KMS-11 (cell line): ENCODE data around the gene PKD2L1.

Experiments
- H2AFZ ChIP-seq: fragments of 200-600 bp; sonication (generic); 2 replicates; pipeline ENCODE4 v1.6.1; 2016; ENCODE audit warnings: antibody characterized with exemption, mixed run types, low read depth
- H3K27ac ChIP-seq: fragments of 200-600 bp; sonication (generic); 2 replicates; pipeline ENCODE4 v1.6.1; 2016; ENCODE audit warnings: mild to moderate bottlenecking, mixed run types
- H3K27me3 ChIP-seq: fragments of 200-600 bp; sonication (generic); 2 replicates; pipeline ENCODE4 v1.6.1; 2017; ENCODE audit warnings: mild to moderate bottlenecking, low read depth, mixed run types, moderate library complexity; ENCODE audit not compliant: insufficient read depth
- H3K36me3 ChIP-seq: fragments of 200-600 bp; sonication (generic); 2 replicates; pipeline ENCODE4 v1.6.1; 2017; ENCODE audit warnings: mild to moderate bottlenecking, mixed run types; ENCODE audit not compliant: insufficient read depth
- H3K4me1 ChIP-seq: fragments of 200-600 bp; sonication (generic); 2 replicates; pipeline ENCODE4 v1.6.1; 2016; ENCODE audit warnings: mild to moderate bottlenecking, low read depth, mixed run types; ENCODE audit not compliant: poor library complexity, severe bottlenecking
- H3K4me2 ChIP-seq: fragments of 200-600 bp; sonication (generic); 2 replicates; pipeline ENCODE4 v1.7.0; 2016; ENCODE audit warnings: mild to moderate bottlenecking, mixed run types
- H3K4me3 ChIP-seq: fragments of 200-600 bp; sonication (generic); IDR thresholded peaks from 2 replicates; pipeline ENCODE4 v1.6.1; 2017; ENCODE audit warnings: low read depth, low read length, mixed read lengths; ENCODE audit not compliant: insufficient read depth
- H3K79me2 ChIP-seq: fragments of 200-600 bp; sonication (generic); 2 replicates; pipeline ENCODE4 v1.6.1; 2016; ENCODE audit warnings: low read depth, mixed run types; ENCODE audit not compliant: insufficient read depth
- H3K9ac ChIP-seq: fragments of 200-600 bp; sonication (generic); 2 replicates; pipeline ENCODE4 v1.6.1; 2016; ENCODE audit warnings: mild to moderate bottlenecking, mixed run types
- H4K20me1 ChIP-seq: fragments of 200-600 bp; sonication (generic); 2 replicates; pipeline ENCODE4 v1.6.1; 2016; ENCODE audit warnings: mild to moderate bottlenecking, mixed run types; ENCODE audit not compliant: insufficient read depth
- TF ChIP-seq, protein P1 (sequence below): fragments of 200-600 bp; sonication (generic); conservative IDR thresholded peaks from 2 replicates; pipeline ENCODE4 v1.6.1; 2017; ENCODE audit warnings: low read depth, mild to moderate bottlenecking, antibody characterized with exemption, low read length, moderate library complexity, mixed read lengths

The PKD2L1 gene

DNA sequence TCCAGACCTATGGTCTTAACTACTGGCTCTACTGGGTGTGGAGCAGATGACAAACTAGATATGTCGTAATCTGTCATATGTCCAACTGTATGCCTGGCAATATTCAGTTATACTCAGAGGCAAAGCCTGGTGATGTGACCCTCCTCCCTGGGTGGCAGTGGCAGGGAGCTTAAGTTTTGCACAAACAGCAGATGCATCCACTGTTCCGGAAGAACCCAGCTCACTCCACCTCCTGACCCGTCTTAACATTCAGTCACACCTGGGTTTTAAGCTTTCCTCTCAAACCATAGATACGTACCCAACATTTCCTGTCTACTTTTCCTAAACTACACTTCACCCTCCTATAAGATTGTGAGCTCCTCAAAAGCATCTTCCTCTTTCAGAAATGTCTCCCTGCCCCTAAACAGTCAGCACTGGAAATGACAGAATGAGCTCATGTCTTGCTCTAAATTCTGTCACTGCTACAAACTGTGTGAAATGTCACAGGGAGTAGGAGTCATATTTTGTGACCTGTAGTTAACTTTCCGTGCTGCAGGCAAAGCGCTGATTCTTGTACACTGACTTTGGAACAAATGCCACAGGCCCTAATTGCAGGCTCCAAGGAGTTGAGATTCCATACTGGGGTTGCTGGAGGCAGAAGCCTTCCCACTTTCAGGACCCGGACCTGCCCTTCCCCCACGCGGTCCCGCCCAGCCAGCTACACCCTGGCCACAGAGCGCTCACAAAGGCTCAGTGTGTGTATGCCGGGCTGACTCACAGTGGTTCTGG lies 40.9 kb upstream of the PKD2L1 start:
- Histone ChIP-seq H3K9ac (peak overlapping the region; percentile 42), H4K20me1 (no peaks in the 10 kb centered on the region), H3K4me1 (peaks cover 63% of the 10 kb centered on the region), H3K27me3 (no peaks in the 10 kb centered on the region), H3K27ac (peak overlapping the region; percentile 81), H3K4me3 (no peak overlapping the region), H3K4me2 (peak overlapping the region; percentile 61), H3K36me3 (no peaks in the 10 kb centered on the region), H3K79me2 (peaks cover 14% of the 10 kb centered on the region; the same call in 1 of the 2 replicates), H2AFZ (peak overlapping the region; percentile 60)
- TF ChIP-seq, protein P1, sequence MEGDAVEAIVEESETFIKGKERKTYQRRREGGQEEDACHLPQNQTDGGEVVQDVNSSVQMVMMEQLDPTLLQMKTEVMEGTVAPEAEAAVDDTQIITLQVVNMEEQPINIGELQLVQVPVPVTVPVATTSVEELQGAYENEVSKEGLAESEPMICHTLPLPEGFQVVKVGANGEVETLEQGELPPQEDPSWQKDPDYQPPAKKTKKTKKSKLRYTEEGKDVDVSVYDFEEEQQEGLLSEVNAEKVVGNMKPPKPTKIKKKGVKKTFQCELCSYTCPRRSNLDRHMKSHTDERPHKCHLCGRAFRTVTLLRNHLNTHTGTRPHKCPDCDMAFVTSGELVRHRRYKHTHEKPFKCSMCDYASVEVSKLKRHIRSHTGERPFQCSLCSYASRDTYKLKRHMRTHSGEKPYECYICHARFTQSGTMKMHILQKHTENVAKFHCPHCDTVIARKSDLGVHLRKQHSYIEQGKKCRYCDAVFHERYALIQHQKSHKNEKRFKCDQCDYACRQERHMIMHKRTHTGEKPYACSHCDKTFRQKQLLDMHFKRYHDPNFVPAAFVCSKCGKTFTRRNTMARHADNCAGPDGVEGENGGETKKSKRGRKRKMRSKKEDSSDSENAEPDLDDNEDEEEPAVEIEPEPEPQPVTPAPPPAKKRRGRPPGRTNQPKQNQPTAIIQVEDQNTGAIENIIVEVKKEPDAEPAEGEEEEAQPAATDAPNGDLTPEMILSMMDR = no peak

DNA sequence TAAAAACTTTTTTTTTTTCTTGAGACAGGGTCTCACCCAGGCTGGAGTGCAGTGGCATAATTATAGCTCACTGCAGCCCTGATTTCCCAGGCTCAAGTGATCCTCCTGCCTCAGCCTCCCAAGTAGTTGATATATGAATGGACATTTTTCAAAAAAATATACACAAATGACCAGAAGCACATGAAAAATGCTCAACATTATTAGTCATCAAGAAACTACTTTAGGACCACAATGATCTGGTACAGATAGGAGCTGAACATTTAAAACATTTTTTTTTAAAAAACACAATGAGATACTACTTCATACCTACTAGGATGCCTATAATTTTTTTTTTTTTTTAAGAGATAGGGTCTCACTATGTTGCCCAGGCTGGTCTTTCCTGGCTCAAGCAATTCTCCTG lies 38.7 kb upstream of the PKD2L1 start:
- Histone ChIP-seq H3K36me3 (no peaks in the 10 kb centered on the region), H2AFZ (no peak overlapping the region), H3K27ac (no peak overlapping the region), H3K4me2 (no peak overlapping the region), H3K27me3 (no peaks in the 10 kb centered on the region), H4K20me1 (no peaks in the 10 kb centered on the region), H3K9ac (no peak overlapping the region), H3K4me1 (peaks cover 49% of the 10 kb centered on the region), H3K79me2 (no peaks in the 10 kb centered on the region), H3K4me3 (no peak overlapping the region)
- TF ChIP-seq, protein P1 = no peak

DNA sequence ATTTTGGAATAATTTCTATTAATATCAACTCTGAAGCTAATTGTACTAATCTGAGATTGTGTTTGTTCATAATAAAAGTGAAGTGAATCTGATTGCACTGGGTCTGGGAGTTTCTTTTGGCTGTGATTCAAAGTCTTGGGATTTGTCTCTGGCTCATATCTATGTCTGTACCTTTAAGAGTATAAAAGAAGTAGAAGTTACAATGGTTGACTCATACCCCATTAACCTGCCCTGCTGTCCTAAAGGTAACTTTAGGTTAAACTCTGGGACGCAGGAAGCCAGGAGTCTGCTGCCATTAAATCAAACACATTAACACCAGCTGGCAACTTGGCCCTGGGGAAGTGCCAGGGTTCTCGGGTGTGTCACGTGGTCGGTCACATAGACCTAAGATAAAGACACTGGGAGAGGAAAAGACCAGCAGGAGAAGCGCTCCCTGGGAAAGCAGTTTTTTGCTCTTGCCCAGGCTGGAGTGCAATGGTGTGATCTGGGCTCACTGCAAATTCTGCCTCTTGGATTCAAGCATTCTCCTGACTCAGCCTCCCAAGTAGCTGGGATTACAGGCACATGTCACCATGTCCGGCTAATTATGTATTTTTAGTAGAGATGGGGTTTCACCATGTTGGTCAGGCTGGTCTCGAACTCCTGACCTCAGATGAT lies 34.8 kb upstream of the PKD2L1 start:
- Histone ChIP-seq H3K36me3 (no peaks in the 10 kb centered on the region), H3K4me2 (no peak overlapping the region), H3K4me3 (no peak overlapping the region), H3K79me2 (no peaks in the 10 kb centered on the region), H4K20me1 (no peaks in the 10 kb centered on the region), H2AFZ (no peak overlapping the region), H3K4me1 (peaks cover 17% of the 10 kb centered on the region), H3K27me3 (no peaks in the 10 kb centered on the region), H3K27ac (no peak overlapping the region; the same call in 1 of the 2 replicates), H3K9ac (no peak overlapping the region)
- TF ChIP-seq, protein P1 = no peak

DNA sequence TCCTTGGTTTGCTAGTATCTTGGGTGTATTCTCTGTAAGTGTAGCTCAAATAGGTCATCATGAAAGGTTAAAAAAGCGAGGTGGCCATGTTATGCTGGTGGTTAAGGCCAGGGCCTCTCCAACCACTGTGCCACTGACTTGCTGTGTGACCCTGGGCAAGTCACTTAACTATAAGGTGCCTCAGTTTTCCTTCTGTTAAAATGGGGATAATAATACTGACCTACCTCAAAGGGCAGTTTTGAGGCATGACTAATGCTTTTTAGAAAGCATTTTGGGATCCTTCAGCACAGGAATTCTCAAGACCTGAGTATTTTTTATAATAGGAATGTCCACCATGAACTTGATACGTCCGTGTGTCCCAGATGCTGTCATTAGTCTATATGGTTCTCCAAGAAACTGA lies 34.1 kb upstream of the PKD2L1 start:
- Histone ChIP-seq H3K36me3 (0 out of 2 replicates have a peak, but pooled peaks cover 3% of the 10 kb centered on the region), H3K9ac (no peak overlapping the region), H3K4me1 (peaks cover 10% of the 10 kb centered on the region), H4K20me1 (no peaks in the 10 kb centered on the region), H2AFZ (no peak overlapping the region), H3K4me3 (no peak overlapping the region), H3K4me2 (no peak overlapping the region), H3K27me3 (no peaks in the 10 kb centered on the region), H3K27ac (no peak overlapping the region), H3K79me2 (no peaks in the 10 kb centered on the region)
- TF ChIP-seq, protein P1 = no peak
